GM23248 (cell line): ENCODE data around the gene EMD. TPM values are rescaled to one million over a fixed set of nuclear protein-coding genes. Genes with fewer than 3 reads are reported as not detected.

ENCODE experiments used
- DNase-seq: peaks from one replicate; pipeline ENCODE4 v3.0.0-alpha.2; 2015
- H2AFZ ChIP-seq: fragments of 200-600 bp; sonication (generic); 2 replicates; pipeline ENCODE4 v1.6.1; 2016; ENCODE audit warnings: antibody characterized with exemption
- H3F3A ChIP-seq: fragments of 200-600 bp; sonication (generic); 2 replicates; pipeline ENCODE4 v1.6.1; 2016; ENCODE audit warnings: mild to moderate bottlenecking, antibody characterized with exemption, mixed run types; ENCODE audit not compliant: insufficient read depth
- H3K27ac ChIP-seq: fragments of 200-600 bp; sonication (generic); 2 replicates; pipeline ENCODE4 v1.5.1; 2016; ENCODE audit warnings: mild to moderate bottlenecking
- H3K27me3 ChIP-seq: fragments of 200-600 bp; sonication (generic); replicated peaks from 2 replicates; pipeline ENCODE4 v1.6.1; 2016; ENCODE audit warnings: mild to moderate bottlenecking; ENCODE audit not compliant: insufficient read depth
- H3K36me3 ChIP-seq: fragments of 200-600 bp; sonication (generic); 2 replicates; pipeline ENCODE4 v1.6.1; 2016; ENCODE audit warnings: low read depth, mild to moderate bottlenecking
- H3K4me1 ChIP-seq: fragments of 200-600 bp; sonication (generic); 2 replicates; pipeline ENCODE4 v1.6.1; 2016; ENCODE audit warnings: mild to moderate bottlenecking; ENCODE audit not compliant: insufficient read depth
- H3K4me2 ChIP-seq: fragments of 200-600 bp; sonication (generic); one replicate; pipeline ENCODE4 v1.6.1; 2016; ENCODE audit warnings: mild to moderate bottlenecking; ENCODE audit not compliant: unreplicated experiment
- H3K4me3 ChIP-seq: fragments of 200-600 bp; sonication (generic); 2 replicates; pipeline ENCODE4 v1.5.1; 2016; ENCODE audit warnings: mild to moderate bottlenecking
- H3K79me2 ChIP-seq: fragments of 200-600 bp; sonication (generic); 2 replicates; pipeline ENCODE4 v1.6.1; 2016; ENCODE audit warnings: mild to moderate bottlenecking; ENCODE audit not compliant: insufficient read depth
- H3K9ac ChIP-seq: fragments of 200-600 bp; sonication (generic); 2 replicates; pipeline ENCODE4 v1.6.1; 2016; ENCODE audit warnings: mild to moderate bottlenecking
- H3K9me2 ChIP-seq: fragments of 200-600 bp; sonication (generic); 2 replicates; pipeline ENCODE4 v1.6.1; 2016; ENCODE audit warnings: mixed run types, mild to moderate bottlenecking, moderate library complexity; ENCODE audit not compliant: insufficient read depth
- H3K9me3 ChIP-seq: fragments of 200-600 bp; sonication (generic); one replicate; pipeline ENCODE4 v1.6.1; 2017; ENCODE audit warnings: low read depth
- H4K20me1 ChIP-seq: fragments of 200-600 bp; sonication (generic); 2 replicates; pipeline ENCODE4 v1.6.0; 2016; ENCODE audit not compliant: insufficient read depth
- EZH2 ChIP-seq: fragments of 200-600 bp; sonication (generic); IDR thresholded peaks from 2 replicates; pipeline ENCODE4 v1.6.1; 2018; ENCODE audit warnings: antibody characterized with exemption, mild to moderate bottlenecking; ENCODE audit not compliant: insufficient read depth, poor library complexity, severe bottlenecking
- EZH2phosphoT487 ChIP-seq: fragments of 200-600 bp; sonication (generic); IDR thresholded peaks from 2 replicates; pipeline ENCODE4 v1.6.1; 2018; ENCODE audit warnings: antibody characterized with exemption, moderate library complexity, mild to moderate bottlenecking, low read depth; ENCODE audit not compliant: insufficient read depth
- WGBS, 2 experiments: methylation state at CpG; one replicate each; pipeline ENCODE4 v1.1.6; 2015 to 2017; ENCODE audit warnings: low lambda C conversion rate in 2 of 2, low coverage in 1 of 2; ENCODE audit errors: missing lambda C conversion rate in 2 of 2; 5-methylcytosine and 5-hydroxymethylcytosine counted together
- in situ Hi-C: fragments of 300-500 bp; cut with MboI; formaldehyde crosslinking; loops from 2 replicates; pipeline ENCODE4 v1.15.0; 2020
- polyA plus RNA-seq: library from polyadenylated mRNA; unstranded; fragments of >200 nt; fragmentation: Nextera tagmentation; extraction: Ambion mirVana; gene quantifications from 2 replicates; pipeline ENCODE4 v1.2.1, GENCODE V29; 2016
- total RNA-seq: library from RNA; depleted of rRNA; stranded (reverse); fragments of >200 nt; shearing (Covaris generic); gene quantifications from 2 replicates; pipeline ENCODE4 v1.2.3, GENCODE V29; 2014

Gene EMD
- total and polyA plus RNA-seq, 2 experiments from 2014 or later: 39.7 to 96.0 TPM

DNA sequence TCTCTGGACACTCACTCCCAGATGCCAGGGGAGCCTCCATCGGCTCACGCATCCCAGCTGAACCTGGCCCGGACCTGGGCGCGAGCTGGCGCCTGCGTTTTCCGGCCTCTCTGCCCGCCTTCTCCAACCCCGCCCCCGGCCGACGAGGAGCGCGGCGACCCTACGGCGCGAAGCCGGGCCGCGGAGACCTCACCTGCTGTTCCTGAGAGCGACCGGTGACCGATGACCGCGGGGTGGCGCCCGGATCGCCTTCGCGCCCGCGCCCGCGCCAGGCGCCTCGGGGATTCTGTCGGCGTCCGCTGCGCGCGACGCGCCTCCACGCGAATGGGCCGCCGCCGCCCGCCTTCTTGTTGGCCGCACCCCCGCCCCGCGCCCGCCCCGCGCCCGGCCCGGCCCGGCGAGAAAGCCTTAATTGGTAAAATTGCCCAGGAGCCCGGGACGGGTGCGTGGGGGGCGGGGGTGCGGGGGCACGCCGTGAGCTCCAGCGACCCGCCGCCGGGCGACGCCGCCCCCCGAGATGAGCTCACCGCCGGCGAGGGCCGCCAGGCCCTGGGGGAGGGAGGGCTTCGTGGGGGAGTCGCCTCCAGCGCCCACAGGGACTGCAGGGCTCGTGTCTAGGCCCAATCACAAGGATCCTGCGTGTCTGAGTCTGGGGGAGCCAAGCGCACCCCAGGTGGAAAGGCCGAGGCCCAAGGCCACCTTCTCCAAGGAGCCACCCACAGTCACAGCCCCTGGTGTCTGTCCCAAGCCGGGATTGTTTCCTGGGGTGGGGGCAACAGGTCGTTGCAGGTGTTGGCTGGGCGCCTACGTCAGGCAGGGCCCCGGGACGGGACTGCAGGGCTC is 4.6 kb upstream of the EMD start, which contains the start of gene FLNA:
FLNA (minus strand) TSS at position 322 of the 843 bp plus-strand sequence. CDS start 3,389 bp downstream, outside the sequence.
- Histone ChIP-seq H4K20me1 (no peaks in the 10 kb centered on the region), H3K4me2 (peak within 1 kb of the TSS; percentile 92), H2AFZ (peak within 1 kb of the TSS; percentile 38; the same call in 1 of the 2 replicates), H3K79me2 (peaks cover 23% of the 10 kb centered on the region), H3K27ac (peak within 1 kb of the TSS; percentile 35), H3K4me3 (peak within 1 kb of the TSS; percentile 73), H3K9me3 (no peaks in the 10 kb centered on the region), H3K9ac (peak within 1 kb of the TSS; percentile 72), H3K27me3 (no peaks in the 10 kb centered on the region), H3K4me1 (0 out of 2 replicates have a peak, but pooled peaks cover 7% of the 10 kb centered on the region), H3F3A (peaks cover 6% of the 10 kb centered on the region; the same call in 1 of the 2 replicates), H3K9me2 (no peaks in the 10 kb centered on the region), H3K36me3 (peaks cover 4% of the 10 kb centered on the region; the same call in 1 of the 2 replicates)
- DNase-seq: peak; percentile 51
- 24 to 26% methylated on average over 17 to 24 of the region's 95 CpGs for WGBS, 2 experiments
- no peak for TF ChIP-seq EZH2phosphoT487
- in situ Hi-C loops: no loop called here

DNA sequence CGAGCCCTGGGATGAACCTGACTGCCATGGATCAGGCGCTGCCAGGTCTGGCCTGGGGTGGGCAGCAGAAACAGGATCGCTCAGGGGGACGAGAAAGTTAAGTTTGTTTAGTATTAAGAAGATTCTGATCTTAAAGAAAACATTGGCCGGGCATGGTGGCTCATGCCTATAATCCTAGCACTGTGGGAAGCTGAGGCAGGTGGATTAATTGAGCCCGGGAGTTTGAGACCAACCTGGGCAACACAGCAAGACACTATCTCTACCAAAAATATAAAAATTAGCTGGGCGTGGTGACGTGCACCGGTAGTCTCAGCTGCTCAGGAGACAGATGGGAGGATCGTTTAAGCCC is 4.0 kb upstream of the EMD start:
- Histone ChIP-seq H3K27ac (peak overlapping the region; percentile 35), H3K27me3 (no peaks in the 10 kb centered on the region), H3K36me3 (peaks cover under 1% of the 10 kb centered on the region; the same call in 1 of the 2 replicates), H3K9me3 (no peaks in the 10 kb centered on the region), H3K79me2 (peaks cover 23% of the 10 kb centered on the region), H3K4me2 (no peak overlapping the region), H3F3A (no peaks in the 10 kb centered on the region), H3K4me3 (peak overlapping the region; percentile 73), H3K4me1 (0 out of 2 replicates have a peak, but pooled peaks cover 7% of the 10 kb centered on the region), H3K9me2 (no peaks in the 10 kb centered on the region), H4K20me1 (no peaks in the 10 kb centered on the region), H3K9ac (peak overlapping the region; percentile 72), H2AFZ (no peak overlapping the region)
- TF ChIP-seq EZH2phosphoT487 (no peak), EZH2 (no peak)
- no peak for DNase-seq
- in situ Hi-C loops: no loop called here
- 85 to 87% methylated on average over 9 to 10 of the region's 10 CpGs for WGBS, 2 experiments

DNA sequence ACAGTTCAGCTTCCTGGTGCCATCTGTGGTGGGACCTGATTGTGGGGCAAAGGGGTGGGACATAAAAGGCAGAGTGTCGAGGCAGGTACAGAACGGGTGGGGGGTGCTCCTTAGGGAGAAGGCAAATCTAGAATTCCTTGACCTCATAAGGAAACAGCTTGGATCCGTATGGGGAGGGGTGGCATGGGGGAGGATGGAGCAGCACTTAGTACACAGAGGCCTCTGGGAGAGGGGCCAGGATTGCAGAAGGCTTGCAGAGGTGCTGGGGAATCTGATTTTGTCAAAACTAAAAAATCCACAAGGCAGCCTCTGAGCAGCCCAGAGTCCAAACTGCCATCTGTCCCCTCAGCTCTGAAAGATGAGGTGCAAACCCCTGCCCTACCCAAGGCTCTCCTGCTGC is 2.3 kb upstream of the EMD start:
- H3F3A ChIP-seq: no peaks in the 10 kb centered on the region
- H3K9me2 ChIP-seq: no peaks in the 10 kb centered on the region
- no peak overlapping the region for H3K9ac ChIP-seq
- H3K79me2 ChIP-seq: peaks cover 29% of the 10 kb centered on the region
- TF ChIP-seq EZH2 (no peak), EZH2phosphoT487 (no peak)
- H3K36me3 ChIP-seq: no peaks in the 10 kb centered on the region
- DNase-seq: no peak
- H4K20me1 ChIP-seq: no peaks in the 10 kb centered on the region
- WGBS, 2 experiments: 92 to 100% methylated on average over 3 of the region's 3 CpGs
- no peaks in the 10 kb centered on the region for H3K27me3 ChIP-seq
- in situ Hi-C loops: no loop called here
- H3K9me3 ChIP-seq: no peaks in the 10 kb centered on the region
- peak overlapping the region; percentile 98; the same call in 1 of the 2 replicates for H3K27ac ChIP-seq
- no peak overlapping the region for H3K4me3 ChIP-seq
- H3K4me2 ChIP-seq: no peak overlapping the region
- 0 out of 2 replicates have a peak, but pooled peaks cover 7% of the 10 kb centered on the region for H3K4me1 ChIP-seq
- no peak overlapping the region for H2AFZ ChIP-seq

DNA sequence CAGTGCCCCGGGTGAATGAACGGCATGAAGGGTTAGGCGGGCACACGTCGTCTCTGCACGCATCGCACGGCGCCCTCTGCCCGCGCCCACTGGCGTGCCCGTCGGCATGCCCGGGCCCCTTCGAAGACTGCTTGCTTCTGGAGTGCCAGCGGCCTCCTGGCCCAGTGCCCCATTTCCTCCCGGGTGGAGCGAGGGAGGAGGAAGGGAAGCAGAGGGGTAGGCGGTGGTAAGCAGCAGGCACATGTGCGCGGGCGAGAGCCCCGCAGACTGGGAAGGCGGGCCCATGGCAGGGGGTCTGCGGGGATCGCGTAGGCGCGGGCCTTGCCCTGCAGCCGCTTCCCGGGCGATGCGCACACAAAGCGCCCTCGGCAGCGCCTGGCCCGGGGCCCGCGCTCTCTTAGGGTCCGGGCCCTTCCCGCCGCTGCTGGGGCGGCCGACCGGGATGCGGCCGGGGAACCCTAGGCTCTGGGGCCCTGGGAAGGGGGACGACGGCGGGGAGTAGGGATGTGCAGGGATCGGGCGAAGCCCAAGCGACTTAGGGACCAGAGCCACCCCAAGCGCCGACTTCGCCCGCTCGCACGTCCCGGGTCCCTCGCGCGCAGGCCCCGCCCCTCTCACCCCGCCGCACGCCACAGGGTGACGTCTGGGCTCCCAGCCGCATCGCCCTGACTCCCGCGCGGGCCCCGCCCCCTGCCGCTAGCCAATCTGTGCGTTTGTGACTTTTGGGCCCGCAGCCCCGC is 866 bp upstream of the EMD start:
- peak overlapping the region; percentile 48 for H3K4me2 ChIP-seq
- H3K9me2 ChIP-seq: no peaks in the 10 kb centered on the region
- TF ChIP-seq EZH2phosphoT487 (no peak), EZH2 (no peak)
- H3K9me3 ChIP-seq: no peaks in the 10 kb centered on the region
- 0 out of 2 replicates have a peak, but pooled peaks cover 7% of the 10 kb centered on the region for H3K4me1 ChIP-seq
- H3K9ac ChIP-seq: peak overlapping the region; percentile 92
- in situ Hi-C loops: no loop called here
- peak overlapping the region; percentile 72 for H3K4me3 ChIP-seq
- H3F3A ChIP-seq: no peaks in the 10 kb centered on the region
- no peak overlapping the region; the same call in 1 of the 2 replicates for H2AFZ ChIP-seq
- H3K79me2 ChIP-seq: peaks cover 29% of the 10 kb centered on the region
- H3K36me3 ChIP-seq: no peaks in the 10 kb centered on the region
- no peaks in the 10 kb centered on the region for H4K20me1 ChIP-seq
- peak overlapping the region; percentile 98 for H3K27ac ChIP-seq
- H3K27me3 ChIP-seq: no peaks in the 10 kb centered on the region
- 0 to 2% methylated on average over 2 to 30 of the region's 79 CpGs for WGBS, 2 experiments
- DNase-seq: peak; percentile 68
